Coronary artery (tissue), 2 donors: Measurements from ENCODE around the gene ABTB1.

Source experiments
- DNase-seq: peaks from one replicate; pipeline ENCODE4 v3.0.0-alpha.2; 2017; ENCODE audit warnings: low spot score
- H3K27ac ChIP-seq, 2 donors: fragments of 200-600 bp; sonication (generic); one replicate each; pipeline ENCODE4 v1.5.1; 2016 to 2019
- H3K4me3 ChIP-seq: fragments of 200-600 bp; sonication (generic); 2 replicates; pipeline ENCODE4 v1.5.1; 2016; ENCODE audit warnings: mild to moderate bottlenecking, moderate library complexity
- TF ChIP-seq, protein P1 (sequence below): fragments of 200-600 bp; sonication (generic); IDR thresholded peaks from one replicate; pipeline ENCODE4 v1.5.1; 2019; ENCODE audit warnings: antibody characterized with exemption

ABTB1 gene

DNA sequence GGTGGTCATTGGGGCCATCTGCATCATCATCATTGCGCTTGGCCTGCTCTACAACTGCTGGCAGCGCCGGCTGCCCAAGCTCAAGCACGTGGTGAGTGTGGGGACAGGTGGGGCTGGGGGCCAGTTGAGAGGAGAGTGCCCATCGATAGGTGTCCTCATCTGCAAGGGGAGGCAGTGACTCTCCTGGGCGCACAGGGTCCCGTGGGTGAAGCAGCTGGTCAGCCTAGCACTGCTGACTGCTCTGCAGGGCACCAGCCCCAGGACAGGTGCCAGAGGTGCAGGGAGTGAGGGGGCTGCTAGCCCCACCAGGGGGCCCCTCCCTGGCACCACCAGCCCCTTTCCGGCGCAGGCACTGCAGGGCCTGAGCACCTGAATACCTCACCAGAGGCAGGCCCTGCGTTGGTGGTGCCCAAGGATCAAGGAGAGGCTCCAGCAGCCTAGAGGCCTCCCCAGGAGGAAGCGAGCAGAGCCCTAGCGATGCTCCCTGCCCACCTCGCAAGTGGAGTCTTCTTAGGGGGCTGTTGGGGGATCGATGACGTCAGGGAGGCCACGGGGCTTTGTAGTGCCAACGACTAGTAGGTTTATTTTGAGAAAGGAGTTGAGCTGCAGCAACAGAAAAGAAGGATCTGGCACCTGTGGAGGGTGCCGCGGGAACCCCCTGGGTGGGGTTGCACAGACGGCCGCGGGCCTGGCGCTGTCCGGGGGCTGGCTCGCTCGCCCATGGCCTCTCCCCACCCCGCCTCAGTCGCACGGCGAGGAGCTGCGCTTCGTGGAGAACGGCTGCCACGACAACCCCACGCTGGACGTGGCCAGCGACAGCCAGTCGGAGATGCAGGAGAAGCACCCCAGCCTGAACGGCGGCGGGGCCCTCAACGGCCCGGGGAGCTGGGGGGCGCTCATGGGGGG lies 976 bp upstream of the ABTB1 start:
- TF ChIP-seq, protein P1, sequence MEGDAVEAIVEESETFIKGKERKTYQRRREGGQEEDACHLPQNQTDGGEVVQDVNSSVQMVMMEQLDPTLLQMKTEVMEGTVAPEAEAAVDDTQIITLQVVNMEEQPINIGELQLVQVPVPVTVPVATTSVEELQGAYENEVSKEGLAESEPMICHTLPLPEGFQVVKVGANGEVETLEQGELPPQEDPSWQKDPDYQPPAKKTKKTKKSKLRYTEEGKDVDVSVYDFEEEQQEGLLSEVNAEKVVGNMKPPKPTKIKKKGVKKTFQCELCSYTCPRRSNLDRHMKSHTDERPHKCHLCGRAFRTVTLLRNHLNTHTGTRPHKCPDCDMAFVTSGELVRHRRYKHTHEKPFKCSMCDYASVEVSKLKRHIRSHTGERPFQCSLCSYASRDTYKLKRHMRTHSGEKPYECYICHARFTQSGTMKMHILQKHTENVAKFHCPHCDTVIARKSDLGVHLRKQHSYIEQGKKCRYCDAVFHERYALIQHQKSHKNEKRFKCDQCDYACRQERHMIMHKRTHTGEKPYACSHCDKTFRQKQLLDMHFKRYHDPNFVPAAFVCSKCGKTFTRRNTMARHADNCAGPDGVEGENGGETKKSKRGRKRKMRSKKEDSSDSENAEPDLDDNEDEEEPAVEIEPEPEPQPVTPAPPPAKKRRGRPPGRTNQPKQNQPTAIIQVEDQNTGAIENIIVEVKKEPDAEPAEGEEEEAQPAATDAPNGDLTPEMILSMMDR: no peak
- Histone ChIP-seq H3K27ac (peak overlapping the region; percentile 95), H3K4me3 (peak overlapping the region; percentile 97)
- peak; percentile 75 for DNase-seq

DNA sequence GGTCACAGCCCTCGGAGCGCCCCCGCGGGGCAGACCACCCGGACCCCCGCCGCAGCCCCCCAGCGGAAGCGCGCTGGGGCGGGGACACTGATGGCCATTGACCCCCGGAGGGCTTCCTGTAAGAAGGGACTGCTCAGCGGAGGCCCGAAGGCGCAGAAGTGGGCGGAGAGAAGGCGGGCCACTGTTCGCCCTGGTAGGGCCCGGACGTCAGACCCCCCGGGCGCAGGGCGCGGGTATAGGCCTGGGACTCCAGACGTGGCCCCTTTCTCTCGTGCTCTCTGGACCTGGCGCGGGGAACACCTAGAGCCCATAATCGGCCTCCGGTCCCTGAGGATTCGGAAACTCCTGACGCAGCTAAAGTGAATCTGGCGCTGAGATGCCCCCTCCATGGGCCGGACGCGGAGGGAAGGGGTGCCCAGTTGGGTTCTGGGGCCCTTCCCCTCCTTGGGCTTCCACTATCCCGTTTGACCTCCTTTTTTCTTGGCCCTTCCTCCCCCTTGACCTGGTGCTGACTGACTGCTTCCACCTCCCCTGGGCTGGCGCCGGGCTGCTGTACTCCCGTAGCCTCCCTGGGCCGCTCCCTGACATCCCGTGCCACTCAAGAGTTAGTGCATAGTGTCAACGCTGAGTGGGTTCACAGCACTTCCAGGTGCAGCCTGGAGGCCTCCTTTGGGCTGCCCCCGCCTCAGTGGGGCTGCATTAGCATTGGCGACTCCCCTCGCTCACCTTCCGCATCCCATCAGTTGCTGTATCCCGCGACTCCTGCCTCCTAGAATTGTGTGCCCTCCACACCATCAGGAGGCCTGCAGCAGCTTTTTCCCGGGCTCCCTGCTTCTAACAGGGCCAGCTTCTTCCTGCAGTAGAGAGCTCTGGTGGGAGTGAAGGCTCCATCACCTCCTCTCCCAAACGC lies 694 bp downstream of the ABTB1 start:
- DNase-seq: peak; percentile 78
- Histone ChIP-seq H3K27ac (peak overlapping the region; percentile 95), H3K4me3 (peak overlapping the region; percentile 97)
- TF ChIP-seq, protein P1: no peak

DNA sequence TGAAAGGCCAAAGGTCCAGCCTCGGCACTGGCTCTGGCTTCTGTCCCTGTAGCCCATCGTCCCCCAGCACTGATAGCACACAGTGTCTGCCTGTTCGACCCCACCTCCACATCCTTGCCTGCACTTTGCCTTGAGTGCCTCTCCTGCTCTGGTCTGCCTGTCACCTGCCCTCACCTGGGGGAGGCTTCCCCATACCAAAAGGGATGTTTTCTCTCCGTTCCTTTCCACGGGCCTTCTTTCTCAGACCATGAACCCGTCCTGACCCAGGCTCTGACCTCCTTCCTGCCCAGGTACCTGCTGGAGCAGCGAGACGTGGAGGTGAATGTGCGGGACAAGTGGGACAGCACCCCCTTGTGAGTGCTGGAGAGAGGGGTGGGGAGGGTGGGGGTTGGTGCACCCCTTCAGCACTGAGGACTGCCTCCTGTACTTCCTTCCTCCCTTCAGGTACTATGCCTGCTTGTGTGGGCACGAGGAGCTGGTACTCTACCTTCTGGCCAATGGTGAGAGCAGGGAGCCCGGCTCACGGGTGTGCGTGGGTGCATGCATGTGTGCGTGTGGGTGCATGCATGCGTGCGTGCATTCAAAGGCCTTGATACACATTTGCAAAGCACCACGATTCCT lies 1.5 kb downstream of the ABTB1 start:
- H3K27ac ChIP-seq: peak overlapping the region; percentile 95

DNA sequence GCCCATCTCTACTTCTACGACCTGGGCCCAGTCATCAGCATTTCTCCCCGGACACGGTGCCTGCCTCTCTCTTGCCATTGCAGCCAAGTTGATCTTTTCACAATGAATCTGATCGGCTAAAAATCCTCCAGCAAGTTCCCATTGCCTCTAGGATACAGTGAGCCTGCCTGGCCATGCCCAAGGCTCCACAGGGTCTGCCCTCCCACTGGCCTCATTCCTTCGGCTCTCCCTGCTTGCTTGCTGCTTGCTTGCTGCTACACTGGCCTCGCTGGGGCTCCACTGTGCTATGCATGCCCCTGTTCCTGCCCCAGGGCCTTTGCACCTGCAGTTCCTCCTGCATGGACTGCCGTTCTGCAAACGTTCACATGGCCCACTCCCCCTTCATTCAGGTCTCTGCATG lies 2.0 kb downstream of the ABTB1 start:
- peak overlapping the region; percentile 97 for H3K4me3 ChIP-seq
- TF ChIP-seq, protein P1: no peak
- peak; percentile 67 for DNase-seq
- no peak overlapping the region for H3K27ac ChIP-seq

More for the DNA sequence above, 1.5 kb downstream of the ABTB1 start:
- TF ChIP-seq, protein P1: no peak
- H3K4me3 ChIP-seq: peak overlapping the region; percentile 97
- DNase-seq: peak; percentile 73

DNA sequence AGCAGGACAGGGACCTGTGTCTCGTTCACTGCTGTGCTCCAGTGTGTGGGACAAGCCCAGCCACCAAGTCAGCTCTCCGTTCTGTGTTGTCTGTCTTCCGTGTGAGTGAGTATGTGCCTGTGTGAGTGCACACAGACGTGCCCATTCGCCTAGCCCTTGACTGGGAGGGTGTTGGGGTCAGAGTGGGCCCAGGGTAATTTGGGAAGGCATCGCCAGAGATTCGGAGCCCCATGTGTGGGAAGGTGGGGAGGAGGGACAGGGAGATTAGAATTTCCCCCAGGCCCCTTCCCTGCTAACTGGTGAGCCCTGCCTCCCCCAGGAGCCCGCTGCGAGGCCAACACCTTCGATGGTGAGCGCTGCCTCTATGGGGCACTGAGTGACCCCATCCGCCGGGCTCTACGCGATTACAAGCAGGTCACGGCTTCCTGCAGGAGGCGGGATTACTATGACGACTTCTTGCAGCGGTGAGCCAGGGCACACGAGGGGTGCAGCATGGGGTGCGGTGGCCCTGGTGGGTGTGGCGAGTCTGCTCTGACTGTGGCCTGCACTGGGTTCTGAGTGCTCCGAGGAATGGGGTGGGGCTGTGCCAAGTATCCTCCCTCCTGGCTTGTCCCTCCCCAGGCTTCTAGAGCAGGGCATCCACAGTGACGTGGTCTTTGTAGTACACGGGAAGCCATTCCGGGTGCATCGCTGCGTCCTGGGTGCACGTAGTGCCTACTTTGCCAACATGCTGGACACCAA lies 3.1 kb downstream of the ABTB1 start:
- Histone ChIP-seq H3K27ac (no peak overlapping the region), H3K4me3 (no peak overlapping the region)
- TF ChIP-seq, protein P1: no peak
- peak; percentile 58 for DNase-seq

DNA sequence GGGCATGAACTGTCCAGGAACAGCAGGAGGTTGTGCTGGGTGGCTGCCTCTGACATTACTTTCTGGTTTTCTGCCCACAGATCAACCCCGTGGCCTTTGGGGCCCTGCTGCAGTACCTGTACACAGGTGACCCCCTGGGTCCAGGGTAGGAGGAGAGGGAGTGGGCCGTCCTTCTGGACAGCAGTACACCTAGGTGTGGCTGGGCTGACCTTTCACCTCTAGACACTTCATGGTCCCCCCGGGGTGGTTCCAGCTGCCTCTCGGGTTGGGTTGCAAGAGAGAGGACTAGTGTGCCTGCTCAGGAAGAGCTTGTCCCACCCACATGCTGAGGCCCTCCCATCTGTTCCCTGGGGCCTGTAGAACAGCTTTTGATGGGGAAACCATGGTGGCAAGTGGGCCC lies 3.7 kb downstream of the ABTB1 start:
- Histone ChIP-seq H3K4me3 (no peak overlapping the region), H3K27ac (no peak overlapping the region)
- DNase-seq: peak; percentile 50
- TF ChIP-seq, protein P1: no peak
